Measurements from ENCODE around the gene FAM221A. TPM values are rescaled to one million over a fixed set of nuclear protein-coding genes. Genes with fewer than 3 reads are reported as not detected.
"Not testable (repeated sequence)": the region's sequence is repeated elsewhere in the genome, so short reads cannot be mapped to it uniquely, and the experiment has no call there.

Gene FAM221A
- total and polyA plus RNA-seq, 11 donors = 2.6 to 6.7 (median 3.4) TPM

DNA sequence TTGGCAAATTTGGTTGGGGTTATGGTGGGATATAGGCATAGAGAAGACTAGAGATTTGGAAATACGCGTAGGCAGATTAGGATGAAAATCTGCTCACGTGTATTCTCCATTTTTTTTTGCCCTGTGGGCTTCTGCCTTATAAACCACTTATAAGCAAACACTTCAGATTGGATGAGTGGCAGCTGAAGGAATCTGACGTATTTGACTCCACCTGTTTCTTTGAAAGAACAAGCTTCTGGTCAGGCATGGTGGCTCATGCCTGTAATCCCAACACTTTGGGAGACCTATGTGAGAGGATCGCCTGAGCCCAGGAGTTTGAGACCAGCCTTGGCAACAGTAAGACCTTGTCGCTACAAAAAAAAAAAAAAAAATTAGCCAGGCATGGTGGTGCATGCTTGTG, 35.1 kb downstream of the FAM221A start:
- no peak overlapping the region for H3K4me3 ChIP-seq
- no peak overlapping the region for H3K27ac ChIP-seq
- TF ChIP-seq POLR2A (IDR thresholded peaks at IDR 0.05) = no peak
- TF ChIP-seq, protein P1, sequence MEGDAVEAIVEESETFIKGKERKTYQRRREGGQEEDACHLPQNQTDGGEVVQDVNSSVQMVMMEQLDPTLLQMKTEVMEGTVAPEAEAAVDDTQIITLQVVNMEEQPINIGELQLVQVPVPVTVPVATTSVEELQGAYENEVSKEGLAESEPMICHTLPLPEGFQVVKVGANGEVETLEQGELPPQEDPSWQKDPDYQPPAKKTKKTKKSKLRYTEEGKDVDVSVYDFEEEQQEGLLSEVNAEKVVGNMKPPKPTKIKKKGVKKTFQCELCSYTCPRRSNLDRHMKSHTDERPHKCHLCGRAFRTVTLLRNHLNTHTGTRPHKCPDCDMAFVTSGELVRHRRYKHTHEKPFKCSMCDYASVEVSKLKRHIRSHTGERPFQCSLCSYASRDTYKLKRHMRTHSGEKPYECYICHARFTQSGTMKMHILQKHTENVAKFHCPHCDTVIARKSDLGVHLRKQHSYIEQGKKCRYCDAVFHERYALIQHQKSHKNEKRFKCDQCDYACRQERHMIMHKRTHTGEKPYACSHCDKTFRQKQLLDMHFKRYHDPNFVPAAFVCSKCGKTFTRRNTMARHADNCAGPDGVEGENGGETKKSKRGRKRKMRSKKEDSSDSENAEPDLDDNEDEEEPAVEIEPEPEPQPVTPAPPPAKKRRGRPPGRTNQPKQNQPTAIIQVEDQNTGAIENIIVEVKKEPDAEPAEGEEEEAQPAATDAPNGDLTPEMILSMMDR (IDR thresholded peaks at IDR 0.05) = no peak
- DNase-seq (no peak), ATAC-seq (no peak)
- H3K27me3 ChIP-seq = no peaks in the 10 kb centered on the region
- H3K4me1 ChIP-seq = no peaks in the 10 kb centered on the region
- H3K36me3 ChIP-seq = no peaks in the 10 kb centered on the region
- 71 to 90% (median 80%) methylated on average over 6 of the region's 6 CpGs for WGBS, 4 donors
- no peaks in the 10 kb centered on the region for H3K9me3 ChIP-seq
- intact Hi-C loops (cut with DNase I) = loop anchor here in 3 of 10 donors (2.0 to 10.0 kb wide), 2 partner anchors 144 to 440 kb away; no protein-coding TSS in a partner anchor

DNA sequence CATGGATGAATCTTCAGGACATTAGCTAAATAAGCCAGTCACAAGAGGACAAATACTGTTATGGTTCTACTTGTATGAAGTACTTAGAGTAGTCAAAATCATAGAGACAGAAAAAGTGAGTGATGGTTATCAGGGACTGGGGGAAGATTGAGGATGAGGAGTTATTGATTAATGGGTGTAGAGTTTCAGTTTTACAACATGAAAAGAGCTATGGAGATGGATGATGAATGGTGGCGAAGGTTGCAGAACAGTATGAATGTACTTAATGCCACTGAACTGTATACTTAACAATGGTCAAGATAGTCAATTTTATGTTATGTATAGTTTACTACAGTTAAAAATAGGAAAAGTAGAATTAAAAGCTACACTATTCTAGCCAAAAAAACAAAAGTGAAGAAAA, 37.8 kb downstream of the FAM221A start:
- DNase-seq (no peak), ATAC-seq (no peak)
- TF ChIP-seq, protein P1 (IDR thresholded peaks at IDR 0.05) = no peak
- no peak for TF ChIP-seq POLR2A (IDR thresholded peaks at IDR 0.05)
- H3K4me3 ChIP-seq = no peak overlapping the region
- H3K4me1 ChIP-seq = no peaks in the 10 kb centered on the region
- no peaks in the 10 kb centered on the region for H3K9me3 ChIP-seq
- intact Hi-C loops (cut with DNase I) = loop anchor here in 2 of 10 donors (10.0 kb wide), 1 partner anchor 443 kb away; no protein-coding TSS in a partner anchor
- no peak overlapping the region for H3K27ac ChIP-seq
- H3K36me3 ChIP-seq = no peaks in the 10 kb centered on the region
- 96 to 100% (median 98%) methylated on average over 1 of the region's 1 CpG for WGBS, 4 donors
- no peaks in the 10 kb centered on the region for H3K27me3 ChIP-seq

DNA sequence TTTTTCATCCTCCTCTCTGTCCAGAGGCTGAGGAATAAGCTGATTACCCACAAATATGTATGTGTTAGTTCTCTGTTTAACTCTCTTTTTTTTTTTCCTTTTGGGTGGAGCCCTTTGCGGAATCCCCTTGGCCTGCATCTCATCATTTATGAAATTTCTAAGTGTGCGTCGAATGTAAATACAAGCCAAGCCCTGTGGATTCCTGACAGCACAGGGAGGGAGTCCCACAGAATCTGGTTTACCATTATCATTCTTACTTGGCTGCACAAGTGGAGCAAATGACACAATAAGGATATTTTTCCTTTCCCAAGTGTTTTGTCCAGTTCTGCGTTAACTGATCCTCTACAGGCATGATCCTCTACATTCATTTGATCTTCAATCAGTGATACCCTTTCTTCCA, 41.5 kb downstream of the FAM221A start:
- intact Hi-C loops (cut with DNase I) = no loop called here
- WGBS, 4 donors = 72 to 85% (median 81%) methylated on average over 4 of the region's 4 CpGs
- H3K4me3 ChIP-seq = no peak overlapping the region
- no peaks in the 10 kb centered on the region for H3K4me1 ChIP-seq
- TF ChIP-seq, protein P1 (IDR thresholded peaks at IDR 0.05) = no peak
- TF ChIP-seq POLR2A (IDR thresholded peaks at IDR 0.05) = no peak
- DNase-seq = no peak
- no peaks in the 10 kb centered on the region for H3K9me3 ChIP-seq
- H3K36me3 ChIP-seq = no peaks in the 10 kb centered on the region
- no peak overlapping the region for H3K27ac ChIP-seq
- no peak for ATAC-seq
- no peaks in the 10 kb centered on the region for H3K27me3 ChIP-seq

DNA sequence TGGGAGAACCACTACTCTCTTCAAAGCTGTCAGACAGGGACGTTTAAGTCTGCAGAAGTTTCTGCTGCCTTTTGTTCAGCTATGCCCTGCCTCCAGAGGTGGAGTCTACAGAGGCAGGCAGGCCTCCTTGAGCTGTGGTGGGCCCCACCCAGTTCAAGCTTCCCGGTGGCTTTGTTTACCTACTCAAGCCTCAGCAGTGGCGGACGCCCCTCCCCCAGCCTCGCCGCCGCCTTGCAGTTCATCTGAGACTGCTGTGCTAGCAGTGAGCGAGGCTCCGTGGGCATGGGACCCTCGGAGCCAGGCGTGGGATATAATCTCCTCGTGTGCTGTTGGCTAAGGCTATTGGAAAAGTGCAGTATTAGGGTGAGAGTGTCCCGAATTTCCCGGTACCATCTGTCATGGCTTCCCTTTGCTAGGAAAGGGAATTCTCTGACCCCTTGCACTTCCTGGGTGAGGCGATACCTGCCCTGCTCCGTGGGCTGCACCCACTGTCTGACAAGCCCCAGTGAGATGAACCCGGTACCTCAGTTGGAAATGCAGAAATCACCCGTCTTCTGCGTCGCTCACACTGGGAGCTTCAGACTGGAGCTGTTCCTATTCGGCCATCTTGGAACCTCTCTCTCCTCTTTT, 42.7 kb downstream of the FAM221A start:
- H3K27ac ChIP-seq; H3K9me3 ChIP-seq; H3K4me1 ChIP-seq; ATAC-seq; H3K36me3 ChIP-seq; DNase-seq; H3K27me3 ChIP-seq; intact Hi-C loops (cut with DNase I); H3K4me3 ChIP-seq: not testable (repeated sequence)
- WGBS, 4 donors = 80 to 92% (median 87%) methylated on average over 21 of the region's 21 CpGs

DNA sequence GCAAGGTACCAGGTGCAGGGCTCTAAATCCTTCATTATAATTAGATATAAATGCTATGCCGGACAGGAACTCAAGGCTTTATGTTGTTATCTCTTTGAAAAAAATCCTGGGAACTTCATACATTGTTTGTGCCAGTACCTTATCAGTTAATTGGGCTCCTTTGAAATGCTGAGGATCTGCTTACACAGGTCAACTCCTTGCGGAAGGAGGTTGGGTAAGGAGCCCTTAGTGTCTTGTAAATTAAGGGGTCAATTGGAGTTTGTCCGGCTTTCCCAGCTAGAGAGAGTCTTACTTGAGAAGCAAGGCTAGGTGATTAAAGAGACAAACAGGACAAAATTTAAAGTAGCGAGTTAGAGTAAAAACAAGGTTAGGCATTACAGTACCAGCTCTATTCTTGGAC, 44.1 kb downstream of the FAM221A start:
- DNase-seq; intact Hi-C loops (cut with DNase I); ATAC-seq; H3K4me3 ChIP-seq; H3K27ac ChIP-seq; H3K9me3 ChIP-seq; H3K4me1 ChIP-seq; H3K27me3 ChIP-seq; H3K36me3 ChIP-seq: not testable (repeated sequence)
- WGBS, 4 donors = 66 to 80% (median 71%) methylated on average over 4 of the region's 4 CpGs

Data from heart left ventricle (tissue), 16 donors.